HEK293 (cell line): ENCODE measurements around the gene ZNF576.

Source experiments
- CTCF ChIA-PET: fragments of 350-600 bp; formaldehyde crosslinking; extraction: SDS; loops from one replicate; lab custom pipeline; 2021; ENCODE audit warnings: antibody characterized with exemption; lab: Yijun Ruan, JAX
- POLR2A ChIA-PET: fragments of 300-600 bp; formaldehyde crosslinking; extraction: SDS; loops from one replicate; lab custom pipeline; 2020; ENCODE audit warnings: antibody characterized with exemption, inconsistent platforms; lab: Yijun Ruan, JAX
- H3K27ac ChIP-seq: fragments of 200-500 bp; sonication (Bioruptor generic); 2 replicates; pipeline ENCODE4 v1.5.1; 2014; ENCODE audit warnings: low read depth, low read length, control low read depth, inconsistent platforms; ENCODE audit errors: extremely low read depth
- H3K36me3 ChIP-seq, 2 experiments: fragments of 200-500 bp in 1 of 2; sonication (Bioruptor generic) in 1 of 2; 1 replicate in 1 of 2; 2 replicates in 1 of 2; pipeline ENCODE4 v1.5.1; 2014 to 2017; ENCODE audit warnings: inconsistent platforms in 2 of 2, low read length in 2 of 2; ENCODE audit not compliant: control insufficient read depth in 2 of 2, insufficient read depth in 1 of 2
- H3K4me1 ChIP-seq: fragments of 200-500 bp; sonication (Bioruptor generic); 2 replicates; pipeline ENCODE4 v1.5.1; 2014; ENCODE audit warnings: mild to moderate bottlenecking, low read length, inconsistent platforms; ENCODE audit not compliant: control insufficient read depth, insufficient read depth
- H3K4me3 ChIP-seq: 2 replicates; pipeline ENCODE4 v1.5.1; 2011; ENCODE audit warnings: low read depth, mild to moderate bottlenecking, control low read depth, low read length, moderate library complexity
- H3K9me3 ChIP-seq: fragments of 200-500 bp; sonication (Bioruptor generic); 2 replicates; pipeline ENCODE4 v1.5.1; 2014; ENCODE audit warnings: low read depth, low read length, inconsistent platforms; ENCODE audit not compliant: control insufficient read depth, insufficient read depth
- FEZF1 ChIP-seq: fragments of 450-650 bp; formaldehyde crosslinking; IDR thresholded peaks from 2 replicates; pipeline ENCODE4 v1.5.1; 2016; ENCODE audit warnings: missing biosample characterization, missing genetic modification characterization
- GLIS1 ChIP-seq: fragments of 450-650 bp; formaldehyde crosslinking; IDR thresholded peaks from 2 replicates; pipeline ENCODE4 v1.5.1; 2016; ENCODE audit warnings: missing biosample characterization, missing genetic modification characterization
- GLIS2 ChIP-seq: fragments of 450-650 bp; formaldehyde crosslinking; IDR thresholded peaks from 2 replicates; pipeline ENCODE4 v1.5.1; 2016; ENCODE audit warnings: missing biosample characterization, missing genetic modification characterization
- HOXD13 ChIP-seq: sonication (generic); formaldehyde crosslinking; IDR thresholded peaks from 2 replicates; pipeline ENCODE4 v1.8.0; 2022; ENCODE audit warnings: missing genetic modification reagents, borderline replicate concordance
- PRDM1 ChIP-seq: fragments of 450-650 bp; formaldehyde crosslinking; IDR thresholded peaks from 2 replicates; pipeline ENCODE4; 2016; ENCODE audit warnings: missing biosample characterization, missing genetic modification characterization
- SP7 ChIP-seq: fragments of 450-650 bp; formaldehyde crosslinking; IDR thresholded peaks from 2 replicates; pipeline ENCODE4 v1.5.1; 2016; ENCODE audit warnings: missing biosample characterization, missing genetic modification characterization
- TCF7L2 ChIP-seq: IDR thresholded peaks from 2 replicates; pipeline ENCODE4 v1.6.1; 2011; ENCODE audit warnings: low read depth, mild to moderate bottlenecking, inconsistent platforms, low read length, moderate library complexity, borderline replicate concordance
- ZBTB20 ChIP-seq: fragments of 450-650 bp; formaldehyde crosslinking; IDR thresholded peaks from 2 replicates; pipeline ENCODE4 v1.5.1; 2016; ENCODE audit warnings: missing biosample characterization, missing genetic modification characterization
- ZBTB48 ChIP-seq: fragments of 450-650 bp; formaldehyde crosslinking; IDR thresholded peaks from 2 replicates; pipeline ENCODE4 v1.5.1; 2016; ENCODE audit warnings: missing biosample characterization, missing genetic modification characterization
- ZBTB6 ChIP-seq: fragments of 450-650 bp; formaldehyde crosslinking; IDR thresholded peaks from 2 replicates; pipeline ENCODE4 v1.5.1; 2017; ENCODE audit warnings: missing biosample characterization, missing genetic modification characterization
- ZFP3 ChIP-seq: fragments of 450-650 bp; formaldehyde crosslinking; IDR thresholded peaks from 2 replicates; pipeline ENCODE4 v1.5.1; 2016; ENCODE audit warnings: low read depth, missing biosample characterization, missing genetic modification characterization
- ZFP69B ChIP-seq: fragments of 450-650 bp; formaldehyde crosslinking; IDR thresholded peaks from 2 replicates; pipeline ENCODE4 v1.5.1; 2016; ENCODE audit warnings: missing biosample characterization, missing genetic modification characterization
- ZNF157 ChIP-seq: fragments of 450-650 bp; formaldehyde crosslinking; IDR thresholded peaks from 2 replicates; pipeline ENCODE4 v1.5.1; 2016; ENCODE audit warnings: missing biosample characterization, missing genetic modification characterization
- ZNF175 ChIP-seq: fragments of 450-650 bp; formaldehyde crosslinking; IDR thresholded peaks from 2 replicates; pipeline ENCODE4 v1.5.1; 2016; ENCODE audit warnings: missing biosample characterization, missing genetic modification characterization
- ZNF19 ChIP-seq: fragments of 450-650 bp; formaldehyde crosslinking; IDR thresholded peaks from 2 replicates; pipeline ENCODE4; 2016; ENCODE audit warnings: missing biosample characterization, missing genetic modification characterization, low read depth
- ZNF248 ChIP-seq: fragments of 450-650 bp; formaldehyde crosslinking; IDR thresholded peaks from 2 replicates; pipeline ENCODE4 v1.5.1; 2017; ENCODE audit warnings: missing biosample characterization, missing genetic modification characterization
- ZNF324 ChIP-seq: fragments of 450-650 bp; formaldehyde crosslinking; IDR thresholded peaks from 2 replicates; pipeline ENCODE4 v1.5.1; 2016; ENCODE audit warnings: missing biosample characterization, missing genetic modification characterization
- ZNF354C ChIP-seq: fragments of 450-650 bp; formaldehyde crosslinking; IDR thresholded peaks from 2 replicates; pipeline ENCODE4 v1.5.1; 2016; ENCODE audit warnings: missing biosample characterization, missing genetic modification characterization, low read depth, borderline replicate concordance
- ZNF529 ChIP-seq: fragments of 450-650 bp; formaldehyde crosslinking; IDR thresholded peaks from 2 replicates; pipeline ENCODE4 v1.5.1; 2017; ENCODE audit warnings: missing genetic modification characterization, missing biosample characterization; ENCODE audit not compliant: insufficient replicate concordance
- ZNF544 ChIP-seq: fragments of 450-650 bp; formaldehyde crosslinking; IDR thresholded peaks from 2 replicates; pipeline ENCODE4 v1.5.0; 2017; ENCODE audit warnings: missing biosample characterization, missing genetic modification characterization
- ZNF549 ChIP-seq: fragments of 450-650 bp; IDR thresholded peaks from 2 replicates; pipeline ENCODE4 v1.5.1; 2018; ENCODE audit warnings: missing biosample characterization, missing genetic modification characterization, mild to moderate bottlenecking, inconsistent platforms, moderate library complexity
- ZNF555 ChIP-seq: fragments of 450-650 bp; formaldehyde crosslinking; conservative IDR thresholded peaks from 2 replicates; pipeline ENCODE4 v1.5.1; 2017; ENCODE audit warnings: missing biosample characterization, mild to moderate bottlenecking, missing genetic modification characterization, inconsistent platforms
- ZNF580 ChIP-seq: fragments of 450-650 bp; formaldehyde crosslinking; IDR thresholded peaks from 2 replicates; pipeline ENCODE4 v1.5.1; 2016; ENCODE audit warnings: missing biosample characterization, missing genetic modification characterization
- ZNF623 ChIP-seq: fragments of 450-650 bp; formaldehyde crosslinking; IDR thresholded peaks from 2 replicates; pipeline ENCODE4 v1.5.1; 2016; ENCODE audit warnings: missing biosample characterization, missing genetic modification characterization
- ZNF624 ChIP-seq: fragments of 450-650 bp; formaldehyde crosslinking; IDR thresholded peaks from 2 replicates; pipeline ENCODE4 v1.5.1; 2017; ENCODE audit warnings: missing biosample characterization, missing genetic modification characterization
- ZNF626 ChIP-seq: fragments of 450-650 bp; sonication (Bioruptor Pico); formaldehyde crosslinking; IDR thresholded peaks from 2 replicates; pipeline ENCODE4 v1.5.1; 2018; ENCODE audit warnings: missing biosample characterization, missing genetic modification characterization, inconsistent platforms
- ZNF677 ChIP-seq: fragments of 450-650 bp; IDR thresholded peaks from 2 replicates; pipeline ENCODE4 v1.5.0; 2018; ENCODE audit warnings: missing biosample characterization, mild to moderate bottlenecking, missing genetic modification characterization, moderate library complexity
- TF ChIP-seq, protein P1 (sequence below): fragments of 450-650 bp; formaldehyde crosslinking; IDR thresholded peaks from 2 replicates; pipeline ENCODE4 v1.5.1; 2016; ENCODE audit warnings: missing biosample characterization, missing genetic modification characterization
- TF ChIP-seq, protein P2 (sequence below): fragments of 450-650 bp; formaldehyde crosslinking; optimal IDR thresholded peaks from 2 replicates; pipeline ENCODE3; 2016; ENCODE audit warnings: missing biosample characterization, mild to moderate bottlenecking, missing genetic modification characterization
- TF ChIP-seq, protein P3 (sequence below): fragments of 450-650 bp; formaldehyde crosslinking; IDR thresholded peaks from 2 replicates; pipeline ENCODE4 v1.5.1; 2016; ENCODE audit warnings: missing biosample characterization, missing genetic modification characterization

Gene ZNF576

DNA sequence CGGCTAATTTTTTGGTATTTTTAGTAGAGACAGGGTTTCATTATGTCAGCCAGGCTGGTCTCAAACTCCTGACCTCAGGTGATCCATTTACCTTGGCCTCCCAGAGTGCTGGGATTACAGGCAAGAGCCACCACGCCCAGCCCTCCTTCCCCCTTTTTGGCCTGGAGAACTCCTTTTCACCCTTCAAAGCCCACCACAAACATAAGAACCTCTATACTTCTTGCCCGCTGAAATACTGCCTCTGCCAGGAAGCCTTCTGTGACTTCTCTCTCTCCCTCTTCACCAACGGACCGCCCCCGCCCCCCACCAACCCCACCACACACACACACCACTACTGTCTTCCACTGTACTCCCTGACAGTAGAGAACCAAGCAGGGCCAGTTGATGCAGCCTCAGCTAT lies 20.6 kb downstream of the ZNF576 start:
- POLR2A ChIA-PET: interaction anchor here (0.6 to 2.3 kb wide), 7 partner anchors 12 to 495 kb away, joined by 3 to 9 read pairs (median 4); partner anchors contain the start of genes IRGQ and ZNF576
- Histone ChIP-seq H3K4me3 (no peak overlapping the region), H3K9me3 (no peaks in the 10 kb centered on the region; the same call in 1 of the 2 replicates), H3K4me1 (peaks cover 21% of the 10 kb centered on the region), H3K36me3 (peaks cover 23 to 35% of the 10 kb centered on the region in 2 experiments), H3K27ac (no peak overlapping the region)
- CTCF ChIA-PET: interaction anchor here (0.6 to 1.6 kb wide), 2 partner anchors 22 to 101 kb away, joined by 3 to 8 read pairs; no protein-coding TSS in a partner anchor
- TF ChIP-seq ZNF555 (tag by site-specific recombination) (no peak), HOXD13 (no peak), ZNF624 (tag by site-specific recombination) (no peak), ZFP69B (tag by site-specific recombination) (no peak), GLIS2 (tag by site-specific recombination) (0 out of 2 replicates have a peak, but pooled peaks have one; percentile 13), SP7 (no peak), ZFP3 (tag by site-specific recombination) (peak; percentile 82), ZBTB20 (tag by site-specific recombination) (peak; percentile 35; the same call in 1 of the 2 replicates), FEZF1 (tag by site-specific recombination) (no peak), ZNF677 (tag by site-specific recombination) (no peak)
- TF ChIP-seq, protein P1, sequence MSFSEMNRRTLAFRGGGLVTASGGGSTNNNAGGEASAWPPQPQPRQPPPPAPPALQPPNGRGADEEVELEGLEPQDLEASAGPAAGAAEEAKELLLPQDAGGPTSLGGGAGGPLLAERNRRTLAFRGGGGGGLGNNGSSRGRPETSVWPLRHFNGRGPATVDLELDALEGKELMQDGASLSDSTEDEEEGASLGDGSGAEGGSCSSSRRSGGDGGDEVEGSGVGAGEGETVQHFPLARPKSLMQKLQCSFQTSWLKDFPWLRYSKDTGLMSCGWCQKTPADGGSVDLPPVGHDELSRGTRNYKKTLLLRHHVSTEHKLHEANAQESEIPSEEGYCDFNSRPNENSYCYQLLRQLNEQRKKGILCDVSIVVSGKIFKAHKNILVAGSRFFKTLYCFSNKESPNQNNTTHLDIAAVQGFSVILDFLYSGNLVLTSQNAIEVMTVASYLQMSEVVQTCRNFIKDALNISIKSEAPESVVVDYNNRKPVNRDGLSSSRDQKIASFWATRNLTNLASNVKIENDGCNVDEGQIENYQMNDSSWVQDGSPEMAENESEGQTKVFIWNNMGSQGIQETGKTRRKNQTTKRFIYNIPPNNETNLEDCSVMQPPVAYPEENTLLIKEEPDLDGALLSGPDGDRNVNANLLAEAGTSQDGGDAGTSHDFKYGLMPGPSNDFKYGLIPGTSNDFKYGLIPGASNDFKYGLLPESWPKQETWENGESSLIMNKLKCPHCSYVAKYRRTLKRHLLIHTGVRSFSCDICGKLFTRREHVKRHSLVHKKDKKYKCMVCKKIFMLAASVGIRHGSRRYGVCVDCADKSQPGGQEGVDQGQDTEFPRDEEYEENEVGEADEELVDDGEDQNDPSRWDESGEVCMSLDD: no peak
- TF ChIP-seq, protein P2, sequence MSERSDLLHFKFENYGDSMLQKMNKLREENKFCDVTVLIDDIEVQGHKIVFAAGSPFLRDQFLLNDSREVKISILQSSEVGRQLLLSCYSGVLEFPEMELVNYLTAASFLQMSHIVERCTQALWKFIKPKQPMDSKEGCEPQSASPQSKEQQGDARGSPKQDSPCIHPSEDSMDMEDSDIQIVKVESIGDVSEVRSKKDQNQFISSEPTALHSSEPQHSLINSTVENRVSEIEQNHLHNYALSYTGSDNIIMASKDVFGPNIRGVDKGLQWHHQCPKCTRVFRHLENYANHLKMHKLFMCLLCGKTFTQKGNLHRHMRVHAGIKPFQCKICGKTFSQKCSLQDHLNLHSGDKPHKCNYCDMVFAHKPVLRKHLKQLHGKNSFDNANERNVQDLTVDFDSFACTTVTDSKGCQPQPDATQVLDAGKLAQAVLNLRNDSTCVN: peak; percentile 15

GRCh38 chr19:43618921-43619261 lies 22.5 kb downstream of the ZNF576 start:
- H3K36me3 ChIP-seq: peaks cover 4 to 22% of the 10 kb centered on the region in 2 experiments
- H3K4me3 ChIP-seq: peak overlapping the region; percentile 49
- CTCF ChIA-PET: interaction anchor here (0.5 to 1.5 kb wide), 7 partner anchors 16 to 198 kb away, joined by 3 to 4 read pairs (median 3); no protein-coding TSS in a partner anchor
- POLR2A ChIA-PET: interaction anchor here (0.6 to 2.3 kb wide), 4 partner anchors 16 to 144 kb away, joined by 4 to 9 read pairs (median 8); partner anchors contain the start of genes IRGQ and ZNF576
- peaks cover 21% of the 10 kb centered on the region for H3K4me1 ChIP-seq
- peak overlapping the region; percentile 99 for H3K27ac ChIP-seq
- H3K9me3 ChIP-seq: no peaks in the 10 kb centered on the region
- TF ChIP-seq ZNF623 (tag by site-specific recombination): 0 out of 2 replicates have a peak, but pooled peaks have one; percentile 35
- 0 out of 2 replicates have a peak, but pooled peaks have one; percentile 32 for TF ChIP-seq ZNF175
- TF ChIP-seq ZNF157: no peak
- no peak for TF ChIP-seq GLIS1 (tag by site-specific recombination)
- TF ChIP-seq ZNF354C (tag by site-specific recombination): no peak
- TF ChIP-seq ZNF549 (tag by site-specific recombination): no peak
- no peak for TF ChIP-seq ZNF624 (tag by site-specific recombination)
- no peak for TF ChIP-seq ZNF529 (tag by site-specific recombination)
- no peak for TF ChIP-seq TCF7L2
- TF ChIP-seq ZBTB6: no peak; the same call in 1 of the 2 replicates
- peak; percentile 53; the same call in 1 of the 2 replicates for TF ChIP-seq ZNF324 (tag by site-specific recombination)
- TF ChIP-seq ZNF544: no peak
- peak; percentile 68; the same call in 1 of the 2 replicates for TF ChIP-seq ZNF580 (tag by site-specific recombination)
- no peak for TF ChIP-seq PRDM1 (tag by site-specific recombination)
- TF ChIP-seq ZNF248: no peak
- TF ChIP-seq ZNF626 (tag by site-specific recombination): no peak
- TF ChIP-seq, protein P3, sequence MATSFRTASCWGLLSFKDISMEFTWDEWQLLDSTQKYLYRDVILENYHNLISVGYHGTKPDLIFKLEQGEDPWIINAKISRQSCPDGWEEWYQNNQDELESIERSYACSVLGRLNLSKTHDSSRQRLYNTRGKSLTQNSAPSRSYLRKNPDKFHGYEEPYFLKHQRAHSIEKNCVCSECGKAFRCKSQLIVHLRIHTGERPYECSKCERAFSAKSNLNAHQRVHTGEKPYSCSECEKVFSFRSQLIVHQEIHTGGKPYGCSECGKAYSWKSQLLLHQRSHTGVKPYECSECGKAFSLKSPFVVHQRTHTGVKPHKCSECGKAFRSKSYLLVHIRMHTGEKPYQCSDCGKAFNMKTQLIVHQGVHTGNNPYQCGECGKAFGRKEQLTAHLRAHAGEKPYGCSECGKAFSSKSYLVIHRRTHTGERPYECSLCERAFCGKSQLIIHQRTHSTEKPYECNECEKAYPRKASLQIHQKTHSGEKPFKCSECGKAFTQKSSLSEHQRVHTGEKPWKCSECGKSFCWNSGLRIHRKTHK (tag by site-specific recombination): no peak
- no peak for TF ChIP-seq HOXD13
- TF ChIP-seq ZNF19 (tag by site-specific recombination): no peak
- peak; percentile 92 for TF ChIP-seq ZBTB48
